Hepatocyte (in vitro differentiated cells): ENCODE results near the gene TEX48. TPM values are rescaled to one million over a fixed set of nuclear protein-coding genes. Genes with fewer than 3 reads are reported as not detected.

Experiments
- DNase-seq: peaks from one replicate; pipeline ENCODE4 v3.0.0-alpha.2; 2016; ENCODE audit warnings: low spot score
- H2AFZ ChIP-seq: fragments of 200-600 bp; sonication (generic); 2 replicates; pipeline ENCODE4 v1.6.0; 2016; ENCODE audit warnings: antibody characterized with exemption, mild to moderate bottlenecking
- H3K27ac ChIP-seq: fragments of 200-600 bp; sonication (generic); 2 replicates; pipeline ENCODE4 v1.5.1; 2016; ENCODE audit warnings: mild to moderate bottlenecking
- H3K27me3 ChIP-seq: fragments of 200-600 bp; sonication (generic); 2 replicates; pipeline ENCODE4 v1.6.1; 2016
- H3K36me3 ChIP-seq: fragments of 200-600 bp; sonication (generic); replicated peaks from 2 replicates; pipeline ENCODE4 v1.5.1; 2016; ENCODE audit warnings: low read depth; ENCODE audit not compliant: insufficient read depth
- H3K4me1 ChIP-seq: fragments of 200-600 bp; sonication (generic); 2 replicates; pipeline ENCODE4 v1.5.1; 2016; ENCODE audit warnings: mild to moderate bottlenecking, moderate library complexity; ENCODE audit not compliant: insufficient read depth
- H3K4me2 ChIP-seq: fragments of 200-600 bp; sonication (generic); 2 replicates; pipeline ENCODE4 v1.6.0; 2016
- H3K4me3 ChIP-seq: fragments of 200-600 bp; sonication (generic); 2 replicates; pipeline ENCODE4 v1.5.1; 2016; ENCODE audit warnings: mild to moderate bottlenecking
- H3K79me2 ChIP-seq: fragments of 200-600 bp; sonication (generic); 2 replicates; pipeline ENCODE4 v1.6.0; 2017; ENCODE audit warnings: mild to moderate bottlenecking
- H3K9me2 ChIP-seq: fragments of 200-600 bp; sonication (generic); replicated peaks from 2 replicates; pipeline ENCODE4 v1.6.0; 2017; ENCODE audit warnings: mild to moderate bottlenecking; ENCODE audit not compliant: insufficient read depth
- H3K9me3 ChIP-seq: fragments of 200-600 bp; sonication (generic); 2 replicates; pipeline ENCODE4 v1.5.1; 2016; ENCODE audit warnings: low read depth, mild to moderate bottlenecking
- H4K20me1 ChIP-seq: fragments of 200-600 bp; sonication (generic); 2 replicates; pipeline ENCODE4 v1.6.0; 2016; ENCODE audit warnings: mild to moderate bottlenecking; ENCODE audit not compliant: insufficient read depth, poor library complexity, severe bottlenecking
- CTCF ChIP-seq: fragments of 200-600 bp; sonication (generic); IDR thresholded peaks from 2 replicates; pipeline ENCODE4 v1.5.1; 2016; ENCODE audit warnings: antibody characterized with exemption, mild to moderate bottlenecking; ENCODE audit not compliant: poor library complexity
- EZH2 ChIP-seq: fragments of 200-600 bp; sonication (generic); IDR thresholded peaks from 2 replicates; pipeline ENCODE4 v1.6.1; 2016; ENCODE audit warnings: antibody characterized with exemption, mild to moderate bottlenecking, borderline replicate concordance
- EZH2phosphoT487 ChIP-seq: fragments of 200-600 bp; sonication (generic); IDR thresholded peaks from one replicate; pipeline ENCODE4 v1.6.1; 2018; ENCODE audit warnings: antibody characterized with exemption, mild to moderate bottlenecking, low read depth, moderate library complexity; ENCODE audit not compliant: unreplicated experiment, severe bottlenecking
- WGBS: methylation state at CpG from one replicate; pipeline ENCODE4 v1.1.6; 2016; ENCODE audit warnings: low lambda C conversion rate; ENCODE audit errors: missing lambda C conversion rate; 5-methylcytosine and 5-hydroxymethylcytosine counted together
- polyA plus RNA-seq: library from polyadenylated mRNA; unstranded; fragments of >200 nt; fragmentation: Nextera tagmentation; extraction: Ambion mirVana; gene quantifications from 2 replicates; pipeline ENCODE4 v1.2.1, GENCODE V29; 2016
- total RNA-seq: library from RNA; depleted of rRNA; stranded (reverse); fragments of >200 nt; gene quantifications from 2 replicates; pipeline ENCODE4 v1.2.3, GENCODE V29; 2014

Gene TEX48
- total and polyA plus RNA-seq, 2 experiments from 2014 or later: not detected

DNA sequence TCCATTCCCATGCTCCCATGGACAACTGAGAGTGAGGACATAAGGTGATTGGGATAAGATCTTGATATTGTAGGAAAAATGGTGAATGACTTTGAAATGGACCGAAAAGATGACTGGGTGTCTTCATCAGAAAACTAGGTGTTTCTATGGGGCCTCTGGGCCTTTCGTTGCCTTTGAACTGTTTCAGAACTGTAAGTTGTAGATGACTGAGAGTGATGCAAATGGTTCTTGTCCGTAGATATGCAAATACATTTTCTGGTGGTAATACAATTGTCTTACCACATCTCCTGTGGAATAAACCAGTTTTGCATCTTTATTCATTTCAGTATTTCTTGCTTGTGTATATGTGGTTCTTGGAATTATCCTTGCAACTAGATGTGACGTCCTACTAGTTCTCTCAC is 16.0 kb upstream of the TEX48 start:
- H3K4me1 ChIP-seq: no peaks in the 10 kb centered on the region
- H2AFZ ChIP-seq: no peak overlapping the region
- TF ChIP-seq EZH2: no peak
- TF ChIP-seq CTCF: no peak
- no peak for TF ChIP-seq EZH2phosphoT487
- no peaks in the 10 kb centered on the region for H3K27me3 ChIP-seq
- WGBS: 98% methylated on average over 4 of the region's 4 CpGs
- H3K9me3 ChIP-seq: no peaks in the 10 kb centered on the region
- no peaks in the 10 kb centered on the region for H4K20me1 ChIP-seq
- no peak overlapping the region for H3K4me3 ChIP-seq
- H3K36me3 ChIP-seq: no peaks in the 10 kb centered on the region
- H3K79me2 ChIP-seq: no peaks in the 10 kb centered on the region
- no peak overlapping the region for H3K27ac ChIP-seq
- H3K4me2 ChIP-seq: no peak overlapping the region
- no peak for DNase-seq
- H3K9me2 ChIP-seq: no peaks in the 10 kb centered on the region

DNA sequence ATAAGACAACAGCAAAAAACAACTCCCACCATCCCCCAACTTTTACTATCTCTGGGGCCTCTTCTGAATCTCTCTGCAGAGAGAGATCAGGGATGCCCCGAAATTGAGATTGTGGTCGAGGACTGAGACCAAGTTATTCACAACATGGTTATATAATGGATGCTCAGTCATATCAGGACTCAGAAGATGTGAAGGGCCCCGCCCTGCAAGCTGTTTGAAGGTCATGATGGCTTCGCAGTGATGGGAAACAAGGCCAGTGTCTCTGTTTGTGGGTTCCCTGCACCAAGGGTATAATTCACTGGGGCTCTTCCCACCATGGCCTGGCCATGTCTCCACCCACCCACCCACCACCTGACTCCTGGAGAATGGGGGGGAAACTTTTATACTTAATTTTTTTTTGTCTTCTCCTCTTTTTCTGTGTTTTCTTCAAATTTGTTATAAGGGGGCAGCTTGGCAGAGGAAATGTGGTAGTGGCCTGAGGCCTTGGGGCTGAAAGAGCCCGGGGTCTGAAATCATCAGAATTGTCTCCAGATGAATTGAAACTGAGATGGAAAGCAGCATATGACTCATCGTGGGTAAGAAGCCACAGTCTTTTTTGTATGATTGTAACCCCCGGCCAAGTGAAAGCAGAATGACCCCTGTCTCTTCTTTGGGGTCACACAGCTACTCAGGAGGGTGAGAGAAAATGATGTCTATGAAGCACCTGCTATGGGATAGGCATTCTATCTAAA is 15.0 kb upstream of the TEX48 start:
- Histone ChIP-seq H3K27me3 (no peaks in the 10 kb centered on the region), H3K27ac (no peak overlapping the region), H3K4me3 (no peak overlapping the region), H3K4me1 (no peaks in the 10 kb centered on the region), H3K4me2 (no peak overlapping the region), H3K79me2 (no peaks in the 10 kb centered on the region), H3K9me2 (no peaks in the 10 kb centered on the region), H4K20me1 (no peaks in the 10 kb centered on the region), H3K9me3 (no peaks in the 10 kb centered on the region), H2AFZ (no peak overlapping the region), H3K36me3 (no peaks in the 10 kb centered on the region)
- TF ChIP-seq EZH2phosphoT487: no peak
- TF ChIP-seq EZH2: no peak
- no peak for TF ChIP-seq CTCF
- 81% methylated on average over 7 of the region's 7 CpGs for WGBS
- no peak for DNase-seq

DNA sequence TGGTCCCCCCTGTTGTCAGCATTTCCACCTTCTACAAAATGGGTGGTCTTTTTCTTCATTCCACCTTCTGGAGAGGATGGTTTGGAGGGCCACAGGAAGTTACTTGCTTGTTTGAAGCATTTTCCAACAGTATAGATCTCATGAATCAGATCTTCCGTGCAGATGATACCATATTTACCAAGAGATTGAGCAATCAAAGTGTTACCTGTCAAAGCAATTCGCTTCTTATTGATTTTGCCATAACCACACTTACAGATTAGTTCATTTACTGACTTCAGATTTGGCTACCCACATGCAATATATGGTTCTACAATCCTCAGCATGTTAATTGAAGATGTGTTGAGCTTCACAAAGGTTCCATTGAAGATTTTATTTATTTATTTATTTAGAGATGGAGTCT is 14.0 kb upstream of the TEX48 start:
- DNase-seq: no peak
- no peak for TF ChIP-seq CTCF
- TF ChIP-seq EZH2phosphoT487: no peak
- no peak for TF ChIP-seq EZH2
- Histone ChIP-seq H3K9me3 (no peaks in the 10 kb centered on the region), H4K20me1 (no peaks in the 10 kb centered on the region), H3K27ac (no peak overlapping the region), H3K4me3 (no peak overlapping the region), H3K36me3 (no peaks in the 10 kb centered on the region), H3K79me2 (no peaks in the 10 kb centered on the region), H3K9me2 (no peaks in the 10 kb centered on the region), H3K4me2 (no peak overlapping the region), H3K27me3 (no peaks in the 10 kb centered on the region), H3K4me1 (no peaks in the 10 kb centered on the region), H2AFZ (no peak overlapping the region)
- WGBS: 64% methylated on average over 2 of the region's 2 CpGs
